Sigmoid colon (tissue), 7 donors: ENCODE measurements around the gene JPH2. TPM values are rescaled to one million over a fixed set of nuclear protein-coding genes. Genes with fewer than 3 reads are reported as not detected.
"Not testable (repeated sequence)": the region's sequence is repeated elsewhere in the genome, so short reads cannot be mapped to it uniquely, and the experiment has no call there.

Experiments used
- DNase-seq: peaks from one replicate; pipeline ENCODE4 v3.0.0-alpha.2; 2019
- H3K27ac ChIP-seq, 4 donors: fragments of 200-600 bp; sonication (generic); one replicate each; pipeline ENCODE4 v1.5.1; 2016 to 2019; ENCODE audit warnings: mild to moderate bottlenecking in 1 of 4
- H3K27me3 ChIP-seq, 3 donors: fragments of 200-600 bp; sonication (generic); one replicate each; pipeline ENCODE4 v1.5.1; 2019; ENCODE audit warnings: mild to moderate bottlenecking in 1 of 3
- H3K36me3 ChIP-seq, 4 donors: fragments of 200-600 bp; sonication (generic); one replicate each; pipeline ENCODE4 v1.5.1; 2016 to 2019
- H3K4me1 ChIP-seq, 4 donors: fragments of 200-600 bp; sonication (generic); one replicate each; pipeline ENCODE4 v1.5.1; 2017 to 2019
- H3K4me3 ChIP-seq, 4 donors: fragments of 200-600 bp; sonication (generic); one replicate each; pipeline ENCODE4 v1.5.1; 2017 to 2019; ENCODE audit warnings: mild to moderate bottlenecking in 2 of 4, moderate library complexity in 1 of 4
- H3K9me3 ChIP-seq, 4 donors: fragments of 200-600 bp in 3 of 4; sonication (generic) in 3 of 4; one replicate each; pipeline versions ENCODE4 v1.5.1 to v1.6.1; 2013 to 2019
- EP300 ChIP-seq, 4 donors: sonication (generic); formaldehyde crosslinking; IDR thresholded peaks; one replicate each; pipeline ENCODE4 v1.6.1; 2017; ENCODE audit warnings: antibody characterized with exemption in 4 of 4
- POLR2A ChIP-seq, 2 donors: fragments of 450-650 bp; IDR thresholded peaks; one replicate each; pipeline ENCODE4 v1.6.1; 2016; ENCODE audit warnings: antibody characterized with exemption in 2 of 2, mild to moderate bottlenecking in 2 of 2, moderate library complexity in 2 of 2
- POLR2AphosphoS5 ChIP-seq, 4 donors: sonication (generic); formaldehyde crosslinking; IDR thresholded peaks; one replicate each; pipeline ENCODE4 v1.6.1; 2017; ENCODE audit warnings: antibody characterized with exemption in 4 of 4
- WGBS, 2 donors: extraction: QIAGEN DNeasy Blood & Tissue Kit; methylation state at CpG; one replicate each; pipeline ENCODE4 v1.1.7; 2013; 5-methylcytosine and 5-hydroxymethylcytosine counted together
- intact Hi-C: fragments of 100-400 bp; cut with DNase I; formaldehyde crosslinking; loops from one replicate; pipeline ENCODE4 v1.15.1; 2023
- polyA plus RNA-seq, 3 donors: library from polyadenylated mRNA; stranded (reverse); fragments of 200-250 nt; gene quantifications; one replicate each; pipeline ENCODE4 v1.2.3, GENCODE V29; 2013
- total RNA-seq, 4 donors: library from RNA; depleted of rRNA; stranded (reverse); fragments of >200 nt; gene quantifications; one replicate each; pipeline ENCODE4 v1.1.0, GENCODE V29; 2016
- TF ChIP-seq, protein P1 (sequence below), 4 experiments: fragments of 450-650 bp in 3 of 4; fragments of 200-600 bp in 1 of 4; IDR thresholded peaks; one replicate each; pipeline ENCODE4 v1.5.1; 2016 to 2019; ENCODE audit warnings: antibody characterized with exemption in 4 of 4, mild to moderate bottlenecking in 3 of 4, moderate library complexity in 2 of 4
- donor health status: healthy with polysubstance abuse.
- donor health status: Bipolar disorder and iron deficiency.
- donor health status: healthy.

The JPH2 gene
- total and polyA plus RNA-seq, 7 donors = 0.23 to 166 (median 52.0) TPM

DNA sequence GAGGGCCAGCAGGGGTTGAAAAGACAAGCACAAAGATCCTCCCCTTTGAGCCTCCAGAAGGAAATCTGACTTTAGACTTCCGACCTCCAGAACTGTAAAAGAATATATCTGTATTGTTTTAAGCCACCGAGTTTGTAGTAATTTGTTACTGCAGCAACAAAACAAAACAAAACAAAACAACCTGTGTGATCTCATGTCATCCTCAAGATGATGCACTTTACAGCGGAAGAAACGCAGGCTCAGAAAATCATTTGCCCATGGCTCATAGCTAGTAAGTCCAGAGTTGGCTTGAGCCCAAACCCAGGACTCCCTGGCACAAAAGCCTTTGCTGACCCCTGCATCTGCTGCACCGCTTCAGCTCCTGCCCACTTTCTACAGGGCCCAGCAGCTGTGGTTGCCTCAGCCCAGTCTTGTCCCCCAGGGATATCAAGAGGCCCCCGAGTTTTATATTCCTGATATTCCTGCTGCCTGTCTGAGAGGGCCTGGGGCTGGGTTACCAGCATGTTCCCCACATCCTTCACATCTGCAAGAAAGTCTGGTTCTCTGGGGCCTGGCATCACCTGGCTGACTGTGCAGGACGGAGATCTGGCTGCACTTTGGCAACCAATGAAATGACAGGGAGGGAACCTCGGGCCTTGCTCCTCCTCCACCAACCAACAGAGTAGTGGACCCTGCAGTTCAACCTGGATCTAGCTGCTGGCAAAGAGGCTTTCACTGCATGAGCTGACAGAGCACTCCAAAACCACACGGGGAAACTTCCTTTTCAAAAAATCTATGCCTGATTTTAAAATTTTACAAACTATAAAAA, 56.9 kb downstream of the JPH2 start:
- intact Hi-C loops = loop anchor here (10.0 kb wide), 1 partner anchor 1215 kb away; the partner anchor contains the start of gene SDC4
- Histone ChIP-seq H3K4me3 (no peak overlapping the region), H3K36me3 (no peaks in the 10 kb centered on the region), H3K4me1 (peaks cover 0 to 37% (median 26%) of the 10 kb centered on the region in 4 donors), H3K27ac (peak overlapping the region; percentile 74 to 82 (median 80)), H3K27me3 (no peaks in the 10 kb centered on the region), H3K9me3 (no peaks in the 10 kb centered on the region)
- DNase-seq = peak; percentile 70
- TF ChIP-seq, protein P1, sequence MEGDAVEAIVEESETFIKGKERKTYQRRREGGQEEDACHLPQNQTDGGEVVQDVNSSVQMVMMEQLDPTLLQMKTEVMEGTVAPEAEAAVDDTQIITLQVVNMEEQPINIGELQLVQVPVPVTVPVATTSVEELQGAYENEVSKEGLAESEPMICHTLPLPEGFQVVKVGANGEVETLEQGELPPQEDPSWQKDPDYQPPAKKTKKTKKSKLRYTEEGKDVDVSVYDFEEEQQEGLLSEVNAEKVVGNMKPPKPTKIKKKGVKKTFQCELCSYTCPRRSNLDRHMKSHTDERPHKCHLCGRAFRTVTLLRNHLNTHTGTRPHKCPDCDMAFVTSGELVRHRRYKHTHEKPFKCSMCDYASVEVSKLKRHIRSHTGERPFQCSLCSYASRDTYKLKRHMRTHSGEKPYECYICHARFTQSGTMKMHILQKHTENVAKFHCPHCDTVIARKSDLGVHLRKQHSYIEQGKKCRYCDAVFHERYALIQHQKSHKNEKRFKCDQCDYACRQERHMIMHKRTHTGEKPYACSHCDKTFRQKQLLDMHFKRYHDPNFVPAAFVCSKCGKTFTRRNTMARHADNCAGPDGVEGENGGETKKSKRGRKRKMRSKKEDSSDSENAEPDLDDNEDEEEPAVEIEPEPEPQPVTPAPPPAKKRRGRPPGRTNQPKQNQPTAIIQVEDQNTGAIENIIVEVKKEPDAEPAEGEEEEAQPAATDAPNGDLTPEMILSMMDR (IDR thresholded peaks at IDR 0.05) = no peak
- no peak for TF ChIP-seq POLR2A (IDR thresholded peaks at IDR 0.05)
- TF ChIP-seq EP300 (IDR thresholded peaks at IDR 0.05) = peak in 1 of 4 donors; percentile 65
- peak; percentile 16 to 71 (median 44) for TF ChIP-seq POLR2AphosphoS5 (IDR thresholded peaks at IDR 0.05)
- WGBS, 2 donors = 38 to 61% methylated on average over 9 of the region's 9 CpGs

DNA sequence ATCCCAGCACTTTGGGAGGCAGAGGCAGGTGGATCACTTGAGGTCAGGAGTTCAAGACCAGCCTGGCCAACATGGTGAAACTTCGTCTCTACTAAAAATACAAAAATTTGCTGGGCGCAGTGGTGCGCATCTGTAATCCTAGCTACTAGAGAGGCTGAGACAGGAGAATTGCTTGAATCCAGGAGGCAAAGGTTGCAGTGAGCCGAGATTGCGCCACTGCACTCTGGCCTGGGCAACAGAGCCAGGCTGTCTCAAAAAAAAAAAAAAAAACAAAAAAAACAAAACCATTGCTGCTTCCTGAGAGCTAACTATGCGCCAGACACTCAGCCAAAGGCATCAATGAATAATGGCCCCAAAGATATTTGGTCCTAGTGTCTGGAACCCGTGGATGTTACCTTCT, 57.7 kb downstream of the JPH2 start:
- WGBS, 2 donors = 85 to 89% methylated on average over 7 of the region's 7 CpGs
- intact Hi-C loops = not testable (repeated sequence)

GRCh38 chr20:44126445-44126844, 60.5 kb downstream of the JPH2 start:
- H3K9me3 ChIP-seq = no peaks in the 10 kb centered on the region
- H3K4me1 ChIP-seq = peaks cover 0 to 61% (median 51%) of the 10 kb centered on the region in 4 donors
- intact Hi-C loops = no loop called here
- H3K4me3 ChIP-seq = no peak overlapping the region
- TF ChIP-seq POLR2A (IDR thresholded peaks at IDR 0.05) (no peak), EP300 (IDR thresholded peaks at IDR 0.05) (no peak), POLR2AphosphoS5 (IDR thresholded peaks at IDR 0.05) (no peak)
- TF ChIP-seq, protein P1 (IDR thresholded peaks at IDR 0.05) = no peak
- no peaks in the 10 kb centered on the region for H3K27me3 ChIP-seq
- H3K27ac ChIP-seq = peak overlapping the region in 3 of 4 donors; percentile 46 to 82 (median 78)
- WGBS, 2 donors = 86 to 90% methylated on average over 3 of the region's 3 CpGs
- no peaks in the 10 kb centered on the region for H3K36me3 ChIP-seq
- peak; percentile 34 for DNase-seq

More for the DNA sequence above, 57.7 kb downstream of the JPH2 start:
- Histone ChIP-seq H3K27ac (peak overlapping the region; percentile 74 to 82 (median 80)), H3K4me1 (peaks cover 0 to 37% (median 26%) of the 10 kb centered on the region in 4 donors)
- H3K4me3 ChIP-seq, H3K9me3 ChIP-seq, H3K27me3 ChIP-seq, H3K36me3 ChIP-seq: not testable (repeated sequence)
- DNase-seq = peak; percentile 60

GRCh38 chr20:44125332-44126127, 61.5 kb downstream of the JPH2 start:
- no peak overlapping the region for H3K4me3 ChIP-seq
- intact Hi-C loops = no loop called here
- no peaks in the 10 kb centered on the region for H3K36me3 ChIP-seq
- 80 to 85% methylated on average over 12 of the region's 12 CpGs for WGBS, 2 donors
- no peak for TF ChIP-seq EP300 (IDR thresholded peaks at IDR 0.05)
- no peak for TF ChIP-seq POLR2AphosphoS5 (IDR thresholded peaks at IDR 0.05)
- no peak for TF ChIP-seq POLR2A (IDR thresholded peaks at IDR 0.05)
- H3K27ac ChIP-seq = peak overlapping the region; percentile 71 to 82 (median 78)
- peaks cover 0 to 65% (median 55%) of the 10 kb centered on the region in 4 donors for H3K4me1 ChIP-seq
- peak; percentile 47 for DNase-seq
- no peaks in the 10 kb centered on the region for H3K27me3 ChIP-seq
- no peaks in the 10 kb centered on the region for H3K9me3 ChIP-seq

DNA sequence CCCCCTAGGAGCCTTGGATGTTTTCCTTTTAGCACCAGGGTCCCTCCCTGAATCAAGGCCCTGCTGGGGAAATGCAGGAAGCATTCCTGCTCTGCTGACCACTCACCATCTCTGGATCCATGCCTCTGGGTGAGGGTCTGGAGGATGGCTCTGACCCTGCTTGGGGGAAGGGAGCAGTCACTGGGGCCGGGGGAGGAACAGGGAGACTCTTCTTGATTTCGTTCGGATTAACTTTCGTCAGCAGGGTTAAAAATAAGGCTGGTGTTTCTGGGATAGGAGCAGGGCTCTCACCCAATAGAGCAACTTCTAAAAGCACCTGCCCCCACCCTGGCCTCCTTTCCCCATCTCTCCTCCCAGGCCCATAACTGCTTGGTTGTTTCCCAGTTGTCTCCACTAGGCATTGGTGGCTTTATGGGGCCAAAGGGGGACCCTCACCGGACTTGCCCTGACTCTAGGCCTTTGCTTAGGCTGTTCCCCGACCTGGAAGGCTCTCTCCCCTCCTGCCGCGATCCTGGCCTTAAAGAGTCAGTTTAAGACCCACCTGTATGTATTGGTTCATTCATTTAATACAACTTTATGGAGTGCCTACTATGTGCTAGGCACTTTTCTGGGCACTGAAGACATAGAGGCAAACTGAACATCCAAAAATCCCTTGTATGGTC, 63.0 kb downstream of the JPH2 start:
- Histone ChIP-seq H3K4me1 (peaks cover 0 to 57% (median 46%) of the 10 kb centered on the region in 4 donors), H3K36me3 (no peaks in the 10 kb centered on the region), H3K27me3 (no peaks in the 10 kb centered on the region), H3K27ac (peak overlapping the region; percentile 71 to 82 (median 78)), H3K4me3 (no peak overlapping the region), H3K9me3 (no peaks in the 10 kb centered on the region)
- intact Hi-C loops = no loop called here
- WGBS, 2 donors = 86 to 89% methylated on average over 8 of the region's 8 CpGs
- DNase-seq = peak; percentile 63
- TF ChIP-seq POLR2A (IDR thresholded peaks at IDR 0.05) (no peak), POLR2AphosphoS5 (IDR thresholded peaks at IDR 0.05) (no peak), EP300 (IDR thresholded peaks at IDR 0.05) (no peak)
- TF ChIP-seq, protein P1 (IDR thresholded peaks at IDR 0.05) = no peak
